Transverse colon (tissue), 4 donors: Measurements from ENCODE around the gene FITM2.

Experiments
- POLR2A ChIP-seq: fragments of 450-650 bp; IDR thresholded peaks from one replicate; pipeline ENCODE4 v1.6.1; 2016; ENCODE audit warnings: antibody characterized with exemption, mild to moderate bottlenecking, moderate library complexity
- POLR2AphosphoS5 ChIP-seq, 3 donors: sonication (generic); formaldehyde crosslinking; IDR thresholded peaks; one replicate each; pipeline ENCODE4 v1.6.1; 2016; ENCODE audit warnings: antibody characterized with exemption in 3 of 3
- TF ChIP-seq, protein P1 (sequence below), 5 experiments: fragments of 200-600 bp in 3 of 5; fragments of 450-650 bp in 2 of 5; sonication (generic) in 3 of 5; IDR thresholded peaks; 1 replicate in 2 of 5; 2 replicates in 3 of 5; pipeline ENCODE4 v1.5.1; 2016 to 2017; ENCODE audit warnings: antibody characterized with exemption in 5 of 5, inconsistent platforms in 3 of 5, mild to moderate bottlenecking in 2 of 5, moderate library complexity in 1 of 5

DNA sequence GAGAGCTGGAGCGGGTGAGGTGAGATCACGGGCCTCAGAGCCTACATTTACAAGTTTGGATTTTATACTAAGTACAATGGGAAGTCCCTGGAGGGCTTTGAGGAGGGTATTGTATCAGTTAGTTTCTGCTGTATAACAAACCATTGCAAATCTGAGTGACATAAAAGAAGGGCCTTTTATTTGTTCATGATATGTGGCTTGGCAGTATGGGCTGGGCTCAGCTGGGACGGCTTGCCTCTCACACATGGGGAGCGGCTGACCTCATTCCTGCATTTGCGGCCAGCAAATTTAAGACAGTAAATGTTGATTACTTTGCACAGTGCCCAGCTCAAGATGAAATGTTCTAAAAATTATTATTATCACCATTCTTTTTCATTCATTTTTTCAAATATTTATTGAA lies 42.2 kb downstream of the FITM2 start:
- TF ChIP-seq, protein P1, sequence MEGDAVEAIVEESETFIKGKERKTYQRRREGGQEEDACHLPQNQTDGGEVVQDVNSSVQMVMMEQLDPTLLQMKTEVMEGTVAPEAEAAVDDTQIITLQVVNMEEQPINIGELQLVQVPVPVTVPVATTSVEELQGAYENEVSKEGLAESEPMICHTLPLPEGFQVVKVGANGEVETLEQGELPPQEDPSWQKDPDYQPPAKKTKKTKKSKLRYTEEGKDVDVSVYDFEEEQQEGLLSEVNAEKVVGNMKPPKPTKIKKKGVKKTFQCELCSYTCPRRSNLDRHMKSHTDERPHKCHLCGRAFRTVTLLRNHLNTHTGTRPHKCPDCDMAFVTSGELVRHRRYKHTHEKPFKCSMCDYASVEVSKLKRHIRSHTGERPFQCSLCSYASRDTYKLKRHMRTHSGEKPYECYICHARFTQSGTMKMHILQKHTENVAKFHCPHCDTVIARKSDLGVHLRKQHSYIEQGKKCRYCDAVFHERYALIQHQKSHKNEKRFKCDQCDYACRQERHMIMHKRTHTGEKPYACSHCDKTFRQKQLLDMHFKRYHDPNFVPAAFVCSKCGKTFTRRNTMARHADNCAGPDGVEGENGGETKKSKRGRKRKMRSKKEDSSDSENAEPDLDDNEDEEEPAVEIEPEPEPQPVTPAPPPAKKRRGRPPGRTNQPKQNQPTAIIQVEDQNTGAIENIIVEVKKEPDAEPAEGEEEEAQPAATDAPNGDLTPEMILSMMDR (IDR thresholded peaks at IDR 0.05): no peak
- TF ChIP-seq POLR2AphosphoS5 (IDR thresholded peaks at IDR 0.05) (no peak), POLR2A (no peak)
